Transverse colon (tissue), 4 donors: Measurements from ENCODE around the gene EPB41L1. TPM values are rescaled to one million over a fixed set of nuclear protein-coding genes. Genes with fewer than 3 reads are reported as not detected.

Experiments
- DNase-seq: peaks from one replicate; pipeline ENCODE4 v3.0.0-alpha.2; 2019
- H3K27ac ChIP-seq, 4 donors: fragments of 200-600 bp; sonication (generic); 2 replicates each; pipeline ENCODE4 v1.5.1; 2016 to 2018; ENCODE audit warnings: inconsistent platforms in 4 of 4
- H3K27me3 ChIP-seq: fragments of 200-600 bp; sonication (generic); 2 replicates; pipeline ENCODE4 v1.5.1; 2017; ENCODE audit warnings: inconsistent platforms
- H3K36me3 ChIP-seq, 4 donors: fragments of 200-600 bp; sonication (generic); 2 replicates each; pipeline ENCODE4 v1.5.1; 2017 to 2019; ENCODE audit warnings: inconsistent platforms in 4 of 4
- H3K4me1 ChIP-seq, 4 donors: fragments of 200-600 bp; sonication (generic); 2 replicates each; pipeline ENCODE4 v1.5.1; 2017 to 2020; ENCODE audit warnings: inconsistent platforms in 4 of 4
- H3K4me3 ChIP-seq, 4 donors: fragments of 200-600 bp; sonication (generic); 1 replicate in 1 of 4; 2 replicates in 3 of 4; pipeline versions ENCODE4 v1.5.1 to v1.6.1; 2017 to 2019; ENCODE audit warnings: inconsistent platforms in 4 of 4
- H3K9me3 ChIP-seq, 2 donors: fragments of 200-600 bp; sonication (generic); 2 replicates each; pipeline ENCODE4 v1.5.1; 2017 to 2019; ENCODE audit warnings: inconsistent platforms in 2 of 2
- CTCF ChIP-seq, 5 experiments: fragments of 200-600 bp in 3 of 5; fragments of 450-650 bp in 2 of 5; sonication (generic) in 3 of 5; IDR thresholded peaks; 1 replicate in 2 of 5; 2 replicates in 3 of 5; pipeline ENCODE4 v1.5.1; 2016 to 2017; ENCODE audit warnings: antibody characterized with exemption in 5 of 5, inconsistent platforms in 3 of 5, mild to moderate bottlenecking in 2 of 5, moderate library complexity in 1 of 5
- EP300 ChIP-seq: sonication (generic); formaldehyde crosslinking; IDR thresholded peaks from one replicate; pipeline ENCODE4 v1.6.1; 2017; ENCODE audit warnings: antibody characterized with exemption, low read depth
- POLR2A ChIP-seq: fragments of 450-650 bp; IDR thresholded peaks from one replicate; pipeline ENCODE4 v1.6.1; 2016; ENCODE audit warnings: antibody characterized with exemption, mild to moderate bottlenecking, moderate library complexity
- POLR2AphosphoS5 ChIP-seq, 3 donors: sonication (generic); formaldehyde crosslinking; IDR thresholded peaks; one replicate each; pipeline ENCODE4 v1.6.1; 2016; ENCODE audit warnings: antibody characterized with exemption in 3 of 3
- WGBS, 2 donors: methylation state at CpG; one replicate each; pipeline ENCODE4 v1.1.5; 2018; ENCODE audit warnings: low coverage in 1 of 2; 5-methylcytosine and 5-hydroxymethylcytosine counted together
- in situ Hi-C, 4 donors: fragments of 200-750 bp; cut with MboI; loops; one replicate each; pipeline versions ENCODE4 v1.15.0 to v1.15.1; 2017; ENCODE audit warnings: low sequenced_read_pairs in 3 of 4, low pct_ligation_motif_present in 1 of 4, low pct_unique_long_range_greater_than_20kb in 1 of 4
- intact Hi-C: fragments of 100-400 bp; cut with DNase I; formaldehyde crosslinking; loops from one replicate; pipeline ENCODE4 v1.15.1; 2023; ENCODE audit warnings: low total_unique reads
- total RNA-seq, 4 donors: library from RNA; depleted of rRNA; stranded (reverse); fragments of >200 nt; gene quantifications; one replicate each; pipeline ENCODE4 v1.1.0, GENCODE V29; 2016

The EPB41L1 gene
- total RNA-seq, 4 donors from 2014 or later = 36.4 to 167 (median 79.4) TPM

GRCh38 chr20:36175475-36175995, 21.0 kb downstream of the EPB41L1 start:
- no peak overlapping the region for H3K27ac ChIP-seq
- 60 to 90% methylated on average over 1 to 10 of the region's 10 CpGs for WGBS, 2 donors
- no peaks in the 10 kb centered on the region for H3K9me3 ChIP-seq
- peaks cover 0 to 7% (median 0%) of the 10 kb centered on the region in 4 donors for H3K36me3 ChIP-seq
- no peak for DNase-seq
- intact Hi-C loops = no loop called here
- H3K4me1 ChIP-seq = no peaks in the 10 kb centered on the region
- in situ Hi-C loops = no loop called here
- H3K4me3 ChIP-seq = no peak overlapping the region
- TF ChIP-seq CTCF (IDR thresholded peaks at IDR 0.05) (no peak), POLR2A (no peak), EP300 (no peak), POLR2AphosphoS5 (IDR thresholded peaks at IDR 0.05) (no peak)
- H3K27me3 ChIP-seq = no peaks in the 10 kb centered on the region

GRCh38 chr20:36177716-36178115, 23.2 kb downstream of the EPB41L1 start:
- intact Hi-C loops (no loop called here), in situ Hi-C loops (no loop called here)
- Histone ChIP-seq H3K4me1 (no peaks in the 10 kb centered on the region), H3K27me3 (no peaks in the 10 kb centered on the region), H3K27ac (no peak overlapping the region), H3K36me3 (peaks cover 0 to 12% (median 2%) of the 10 kb centered on the region in 4 donors), H3K9me3 (no peaks in the 10 kb centered on the region), H3K4me3 (no peak overlapping the region)
- TF ChIP-seq EP300 = no peak
- TF ChIP-seq CTCF (IDR thresholded peaks at IDR 0.05) = no peak
- no peak for TF ChIP-seq POLR2A
- no peak for TF ChIP-seq POLR2AphosphoS5 (IDR thresholded peaks at IDR 0.05)
- no peak for DNase-seq
- WGBS, 2 donors = 87% methylated on average over 7 of the region's 7 CpGs; no CpG with 5 or more reads in 1 of the 2 donors

- 87 to 91% methylated on average over 3 to 9 of the region's 9 CpGs for WGBS, 2 donors
- no peak for DNase-seq
- no peak overlapping the region for H3K27ac ChIP-seq
- H3K4me3 ChIP-seq = no peak overlapping the region
- no peaks in the 10 kb centered on the region for H3K4me1 ChIP-seq
- H3K9me3 ChIP-seq = no peaks in the 10 kb centered on the region
- in situ Hi-C loops (no loop called here), intact Hi-C loops (no loop called here)
- H3K27me3 ChIP-seq = no peaks in the 10 kb centered on the region
- peaks cover 0 to 13% (median 2%) of the 10 kb centered on the region in 4 donors for H3K36me3 ChIP-seq
- TF ChIP-seq POLR2AphosphoS5 (IDR thresholded peaks at IDR 0.05) (no peak), POLR2A (no peak), EP300 (no peak)
Measured at GRCh38 chr20:36179170-36179945, 24.8 kb downstream of the EPB41L1 start.

- intact Hi-C loops = no loop called here
- no peak for TF ChIP-seq POLR2A
- no peak for TF ChIP-seq POLR2AphosphoS5 (IDR thresholded peaks at IDR 0.05)
- Histone ChIP-seq H3K27ac (no peak overlapping the region), H3K4me3 (no peak overlapping the region), H3K36me3 (peaks cover 0 to 13% (median 2%) of the 10 kb centered on the region in 4 donors), H3K4me1 (no peaks in the 10 kb centered on the region), H3K27me3 (no peaks in the 10 kb centered on the region), H3K9me3 (no peaks in the 10 kb centered on the region)
- in situ Hi-C loops = no loop called here
- no peak for DNase-seq
Measured at GRCh38 chr20:36180323-36180722, 25.8 kb downstream of the EPB41L1 start.

GRCh38 chr20:36181934-36182603, 27.5 kb downstream of the EPB41L1 start:
- peaks cover 0 to 12% (median 2%) of the 10 kb centered on the region in 4 donors for H3K36me3 ChIP-seq
- 85% methylated on average over 8 of the region's 8 CpGs; no CpG with 5 or more reads in 1 of the 2 donors for WGBS, 2 donors
- DNase-seq = no peak

More at GRCh38 chr20:36181934-36182603, 27.5 kb downstream of the EPB41L1 start:
- no peaks in the 10 kb centered on the region for H3K4me1 ChIP-seq
- H3K4me3 ChIP-seq = no peak overlapping the region
- TF ChIP-seq POLR2A = no peak
- no peak for TF ChIP-seq CTCF (IDR thresholded peaks at IDR 0.05)
- TF ChIP-seq EP300 = no peak
- H3K9me3 ChIP-seq = no peaks in the 10 kb centered on the region
- no peak overlapping the region for H3K27ac ChIP-seq
- intact Hi-C loops (no loop called here), in situ Hi-C loops (no loop called here)
- H3K27me3 ChIP-seq = no peaks in the 10 kb centered on the region
